WTC11 (cell line): ENCODE measurements around the gene IL17F. TPM values are rescaled to one million over a fixed set of nuclear protein-coding genes. Genes with fewer than 3 reads are reported as not detected.

Experiments
- ATAC-seq: fragments of 200-7000 bp; cut with Tn5 transposase; 2 replicates; pipeline ENCODE4 v1.10.0; 2021; ENCODE audit warnings: mild to moderate bottlenecking, moderate library complexity
- CTCF ChIA-PET: fragments of 300-600 bp; sonication (Branson Sonifier 250); formaldehyde crosslinking; loops from one replicate; lab custom pipeline; 2021; ENCODE audit warnings: antibody characterized with exemption; lab: Charles Lee
- POLR2A ChIA-PET: fragments of 350-600 bp; sonication (Branson Sonifier 250); formaldehyde crosslinking; loops from one replicate; lab custom pipeline; 2021; ENCODE audit warnings: antibody characterized with exemption; lab: Charles Lee
- DNase-seq: peaks from one replicate; pipeline ENCODE4 v3.0.0; 2021; ENCODE audit warnings: low spot score
- H3K27ac Mint-ChIP-seq: 2 replicates; pipeline ENCODE4 v1.8.0; 2021; ENCODE audit warnings: mixed read lengths
- H3K27me3 Mint-ChIP-seq: 2 replicates; pipeline ENCODE4 v1.8.0; 2021; ENCODE audit warnings: low read depth, mild to moderate bottlenecking, moderate library complexity, mixed read lengths
- H3K36me3 Mint-ChIP-seq: 2 replicates; pipeline ENCODE4 v1.8.0; 2021; ENCODE audit warnings: mixed read lengths
- H3K4me1 Mint-ChIP-seq: 2 replicates; pipeline ENCODE4 v1.8.0; 2022; ENCODE audit warnings: mixed read lengths
- H3K4me3 Mint-ChIP-seq: 2 replicates; pipeline ENCODE4 v1.8.0; 2021; ENCODE audit warnings: mild to moderate bottlenecking, moderate library complexity, mixed read lengths
- H3K9me3 Mint-ChIP-seq: 2 replicates; pipeline ENCODE4 v1.8.0; 2021; ENCODE audit warnings: mixed read lengths
- AR ChIP-seq: fragments of 250-450 bp; sonication (Bioruptor Pico); IDR thresholded peaks from 2 replicates; pipeline ENCODE4 v1.9.0; 2021; ENCODE audit warnings: mild to moderate bottlenecking
- CREM ChIP-seq: sonication (generic); formaldehyde crosslinking; IDR thresholded peaks from 2 replicates; pipeline ENCODE4 v1.8.1; 2022; ENCODE audit warnings: mild to moderate bottlenecking, missing genetic modification reagents, moderate library complexity
- ETV6 ChIP-seq: sonication (generic); formaldehyde crosslinking; IDR thresholded peaks from 2 replicates; pipeline ENCODE4 v1.8.1; 2022; ENCODE audit warnings: mild to moderate bottlenecking, missing genetic modification reagents
- GABPB1 ChIP-seq: sonication (generic); formaldehyde crosslinking; IDR thresholded peaks from 2 replicates; pipeline ENCODE4 v1.8.1; 2023; ENCODE audit warnings: mild to moderate bottlenecking, missing genetic modification reagents
- KAT7 ChIP-seq: sonication (generic); formaldehyde crosslinking; IDR thresholded peaks from 2 replicates; pipeline ENCODE4 v1.8.1; 2023; ENCODE audit warnings: missing genetic modification reagents, mild to moderate bottlenecking, borderline replicate concordance
- SMAD4 ChIP-seq: sonication (generic); formaldehyde crosslinking; IDR thresholded peaks from 2 replicates; pipeline ENCODE4 v1.8.0; 2022; ENCODE audit warnings: mild to moderate bottlenecking, missing genetic modification reagents
- ZMAT4 ChIP-seq: fragments of 250-450 bp; sonication (Bioruptor Pico); IDR thresholded peaks from 2 replicates; pipeline ENCODE4 v1.9.0; 2021; ENCODE audit warnings: mild to moderate bottlenecking
- ZNF232 ChIP-seq: sonication (generic); formaldehyde crosslinking; IDR thresholded peaks from 2 replicates; pipeline ENCODE4 v1.8.0; 2022; ENCODE audit warnings: mild to moderate bottlenecking, missing genetic modification reagents
- ZNF423 ChIP-seq: fragments of 250-450 bp; sonication (Bioruptor Pico); IDR thresholded peaks from 2 replicates; pipeline ENCODE4 v2.1.2; 2022; ENCODE audit warnings: mild to moderate bottlenecking, moderate library complexity
- ZNF671 ChIP-seq: fragments of 250-450 bp; sonication (Bioruptor Pico); IDR thresholded peaks from 2 replicates; pipeline ENCODE4 v1.8.0; 2021; ENCODE audit warnings: mild to moderate bottlenecking
- total RNA-seq: library from RNA; stranded (reverse); gene quantifications from 3 replicates; pipeline ENCODE4 v1.2.3, GENCODE V29; 2021
- TF ChIP-seq, protein P1 (sequence below): sonication (generic); formaldehyde crosslinking; IDR thresholded peaks from 2 replicates; pipeline ENCODE4 v1.8.0; 2022; ENCODE audit warnings: mild to moderate bottlenecking, missing genetic modification reagents
- TF ChIP-seq, protein P2 (sequence below): sonication (generic); formaldehyde crosslinking; IDR thresholded peaks from 2 replicates; pipeline ENCODE4 v1.8.0; 2022; ENCODE audit warnings: missing genetic modification reagents
- TF ChIP-seq, protein P3 (sequence below): sonication (generic); formaldehyde crosslinking; IDR thresholded peaks from 2 replicates; pipeline ENCODE4 v1.8.1; 2022; ENCODE audit warnings: mild to moderate bottlenecking, missing genetic modification reagents, moderate library complexity, borderline replicate concordance
- TF ChIP-seq, protein P4 (sequence below): sonication (generic); formaldehyde crosslinking; IDR thresholded peaks from 2 replicates; pipeline ENCODE4 v1.8.0; 2023; ENCODE audit warnings: missing genetic modification reagents, mild to moderate bottlenecking, borderline replicate concordance

Gene IL17F
- total RNA-seq, 1 experiment from 2014 or later = not detected

DNA sequence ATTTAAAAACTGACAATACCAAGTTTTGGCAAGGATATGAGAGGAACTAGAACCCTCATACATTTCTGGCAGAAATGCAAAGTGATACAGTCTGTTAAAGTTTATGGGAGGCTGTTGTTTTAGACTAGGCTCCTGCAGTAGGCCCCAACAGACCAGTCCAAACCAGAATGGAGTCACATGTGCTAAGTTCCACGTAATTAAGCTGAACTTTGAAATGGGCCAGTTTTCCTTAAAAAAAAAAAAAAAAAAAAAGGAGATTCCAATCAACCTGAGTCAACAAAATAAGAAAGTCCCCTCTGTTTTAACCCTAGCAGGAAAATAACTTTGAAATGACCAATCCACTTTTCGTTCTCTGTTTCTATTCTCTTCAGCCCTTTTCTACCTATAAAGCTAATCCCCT lies 26.5 kb downstream of the IL17F start (continued):
- TF ChIP-seq, protein P1, sequence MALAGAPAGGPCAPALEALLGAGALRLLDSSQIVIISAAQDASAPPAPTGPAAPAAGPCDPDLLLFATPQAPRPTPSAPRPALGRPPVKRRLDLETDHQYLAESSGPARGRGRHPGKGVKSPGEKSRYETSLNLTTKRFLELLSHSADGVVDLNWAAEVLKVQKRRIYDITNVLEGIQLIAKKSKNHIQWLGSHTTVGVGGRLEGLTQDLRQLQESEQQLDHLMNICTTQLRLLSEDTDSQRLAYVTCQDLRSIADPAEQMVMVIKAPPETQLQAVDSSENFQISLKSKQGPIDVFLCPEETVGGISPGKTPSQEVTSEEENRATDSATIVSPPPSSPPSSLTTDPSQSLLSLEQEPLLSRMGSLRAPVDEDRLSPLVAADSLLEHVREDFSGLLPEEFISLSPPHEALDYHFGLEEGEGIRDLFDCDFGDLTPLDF (CRISPR knock-in tag) = no peak
- TF ChIP-seq ETV6 (no peak), GABPB1 (CRISPR knock-in tag) (no peak), KAT7 (CRISPR knock-in tag) (no peak)
- TF ChIP-seq, protein P2, sequence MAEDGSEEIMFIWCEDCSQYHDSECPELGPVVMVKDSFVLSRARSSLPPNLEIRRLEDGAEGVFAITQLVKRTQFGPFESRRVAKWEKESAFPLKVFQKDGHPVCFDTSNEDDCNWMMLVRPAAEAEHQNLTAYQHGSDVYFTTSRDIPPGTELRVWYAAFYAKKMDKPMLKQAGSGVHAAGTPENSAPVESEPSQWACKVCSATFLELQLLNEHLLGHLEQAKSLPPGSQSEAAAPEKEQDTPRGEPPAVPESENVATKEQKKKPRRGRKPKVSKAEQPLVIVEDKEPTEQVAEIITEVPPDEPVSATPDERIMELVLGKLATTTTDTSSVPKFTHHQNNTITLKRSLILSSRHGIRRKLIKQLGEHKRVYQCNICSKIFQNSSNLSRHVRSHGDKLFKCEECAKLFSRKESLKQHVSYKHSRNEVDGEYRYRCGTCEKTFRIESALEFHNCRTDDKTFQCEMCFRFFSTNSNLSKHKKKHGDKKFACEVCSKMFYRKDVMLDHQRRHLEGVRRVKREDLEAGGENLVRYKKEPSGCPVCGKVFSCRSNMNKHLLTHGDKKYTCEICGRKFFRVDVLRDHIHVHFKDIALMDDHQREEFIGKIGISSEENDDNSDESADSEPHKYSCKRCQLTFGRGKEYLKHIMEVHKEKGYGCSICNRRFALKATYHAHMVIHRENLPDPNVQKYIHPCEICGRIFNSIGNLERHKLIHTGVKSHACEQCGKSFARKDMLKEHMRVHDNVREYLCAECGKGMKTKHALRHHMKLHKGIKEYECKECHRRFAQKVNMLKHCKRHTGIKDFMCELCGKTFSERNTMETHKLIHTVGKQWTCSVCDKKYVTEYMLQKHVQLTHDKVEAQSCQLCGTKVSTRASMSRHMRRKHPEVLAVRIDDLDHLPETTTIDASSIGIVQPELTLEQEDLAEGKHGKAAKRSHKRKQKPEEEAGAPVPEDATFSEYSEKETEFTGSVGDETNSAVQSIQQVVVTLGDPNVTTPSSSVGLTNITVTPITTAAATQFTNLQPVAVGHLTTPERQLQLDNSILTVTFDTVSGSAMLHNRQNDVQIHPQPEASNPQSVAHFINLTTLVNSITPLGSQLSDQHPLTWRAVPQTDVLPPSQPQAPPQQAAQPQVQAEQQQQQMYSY = no peak

- H3K27me3 Mint-ChIP-seq = no peaks in the 10 kb centered on the region
- TF ChIP-seq, protein P3, sequence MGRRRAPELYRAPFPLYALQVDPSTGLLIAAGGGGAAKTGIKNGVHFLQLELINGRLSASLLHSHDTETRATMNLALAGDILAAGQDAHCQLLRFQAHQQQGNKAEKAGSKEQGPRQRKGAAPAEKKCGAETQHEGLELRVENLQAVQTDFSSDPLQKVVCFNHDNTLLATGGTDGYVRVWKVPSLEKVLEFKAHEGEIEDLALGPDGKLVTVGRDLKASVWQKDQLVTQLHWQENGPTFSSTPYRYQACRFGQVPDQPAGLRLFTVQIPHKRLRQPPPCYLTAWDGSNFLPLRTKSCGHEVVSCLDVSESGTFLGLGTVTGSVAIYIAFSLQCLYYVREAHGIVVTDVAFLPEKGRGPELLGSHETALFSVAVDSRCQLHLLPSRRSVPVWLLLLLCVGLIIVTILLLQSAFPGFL (CRISPR knock-in tag) = no peak
- TF ChIP-seq, all 79 proteins: peak for 0
- H3K36me3 Mint-ChIP-seq = no peaks in the 10 kb centered on the region
- no peaks in the 10 kb centered on the region for H3K9me3 Mint-ChIP-seq
- H3K27ac Mint-ChIP-seq = no peak overlapping the region
- DNase-seq (no peak), ATAC-seq (no peak)
- CTCF ChIA-PET = no interaction called here
- peaks cover 8% of the 10 kb centered on the region for H3K4me1 Mint-ChIP-seq
- POLR2A ChIA-PET = no interaction called here
- no peak overlapping the region for H3K4me3 Mint-ChIP-seq
These were observed 27.2 kb downstream of the IL17F start for GRCh38 chr6:52216932-52217575.

GRCh38 chr6:52215787-52216186 lies 28.5 kb downstream of the IL17F start:
- no peak for DNase-seq
- ChIA-PET POLR2A (no interaction called here), CTCF (no interaction called here)
- Mint-ChIP-seq H3K4me1 (peaks cover 14% of the 10 kb centered on the region), H3K4me3 (no peak overlapping the region), H3K9me3 (no peaks in the 10 kb centered on the region), H3K36me3 (no peaks in the 10 kb centered on the region), H3K27ac (no peak overlapping the region), H3K27me3 (no peaks in the 10 kb centered on the region)
- TF ChIP-seq SMAD4 (CRISPR knock-in tag) = no peak
- TF ChIP-seq ZNF423 (CRISPR knock-in tag) = no peak
- TF ChIP-seq, protein P4, sequence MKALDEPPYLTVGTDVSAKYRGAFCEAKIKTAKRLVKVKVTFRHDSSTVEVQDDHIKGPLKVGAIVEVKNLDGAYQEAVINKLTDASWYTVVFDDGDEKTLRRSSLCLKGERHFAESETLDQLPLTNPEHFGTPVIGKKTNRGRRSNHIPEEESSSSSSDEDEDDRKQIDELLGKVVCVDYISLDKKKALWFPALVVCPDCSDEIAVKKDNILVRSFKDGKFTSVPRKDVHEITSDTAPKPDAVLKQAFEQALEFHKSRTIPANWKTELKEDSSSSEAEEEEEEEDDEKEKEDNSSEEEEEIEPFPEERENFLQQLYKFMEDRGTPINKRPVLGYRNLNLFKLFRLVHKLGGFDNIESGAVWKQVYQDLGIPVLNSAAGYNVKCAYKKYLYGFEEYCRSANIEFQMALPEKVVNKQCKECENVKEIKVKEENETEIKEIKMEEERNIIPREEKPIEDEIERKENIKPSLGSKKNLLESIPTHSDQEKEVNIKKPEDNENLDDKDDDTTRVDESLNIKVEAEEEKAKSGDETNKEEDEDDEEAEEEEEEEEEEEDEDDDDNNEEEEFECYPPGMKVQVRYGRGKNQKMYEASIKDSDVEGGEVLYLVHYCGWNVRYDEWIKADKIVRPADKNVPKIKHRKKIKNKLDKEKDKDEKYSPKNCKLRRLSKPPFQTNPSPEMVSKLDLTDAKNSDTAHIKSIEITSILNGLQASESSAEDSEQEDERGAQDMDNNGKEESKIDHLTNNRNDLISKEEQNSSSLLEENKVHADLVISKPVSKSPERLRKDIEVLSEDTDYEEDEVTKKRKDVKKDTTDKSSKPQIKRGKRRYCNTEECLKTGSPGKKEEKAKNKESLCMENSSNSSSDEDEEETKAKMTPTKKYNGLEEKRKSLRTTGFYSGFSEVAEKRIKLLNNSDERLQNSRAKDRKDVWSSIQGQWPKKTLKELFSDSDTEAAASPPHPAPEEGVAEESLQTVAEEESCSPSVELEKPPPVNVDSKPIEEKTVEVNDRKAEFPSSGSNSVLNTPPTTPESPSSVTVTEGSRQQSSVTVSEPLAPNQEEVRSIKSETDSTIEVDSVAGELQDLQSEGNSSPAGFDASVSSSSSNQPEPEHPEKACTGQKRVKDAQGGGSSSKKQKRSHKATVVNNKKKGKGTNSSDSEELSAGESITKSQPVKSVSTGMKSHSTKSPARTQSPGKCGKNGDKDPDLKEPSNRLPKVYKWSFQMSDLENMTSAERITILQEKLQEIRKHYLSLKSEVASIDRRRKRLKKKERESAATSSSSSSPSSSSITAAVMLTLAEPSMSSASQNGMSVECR (CRISPR knock-in tag) = no peak
- TF ChIP-seq AR = no peak
- no peak for TF ChIP-seq CREM (CRISPR knock-in tag)
- TF ChIP-seq ZNF232 (CRISPR knock-in tag) = no peak
- TF ChIP-seq ZNF671 (CRISPR knock-in tag) = no peak
- no peak for TF ChIP-seq ZMAT4 (CRISPR knock-in tag)
- no peak for ATAC-seq
